Body of pancreas (tissue), 4 donors: Measurements from ENCODE around the gene ARFIP1. TPM values are rescaled to one million over a fixed set of nuclear protein-coding genes. Genes with fewer than 3 reads are reported as not detected.

Source experiments
- ATAC-seq: fragments of 150-250 bp; one replicate; pipeline ENCODE4 v1.9.1; 2016
- DNase-seq, 4 donors: peaks; one replicate each; pipeline ENCODE4 v3.0.0-alpha.2; 2019
- H3K27ac ChIP-seq, 4 donors: fragments of 200-600 bp; sonication (generic); 1 replicate in 3 of 4; 2 replicates in 1 of 4; pipeline versions ENCODE4 v1.5.1 to v1.6.1; 2016 to 2019; ENCODE audit warnings: mild to moderate bottlenecking in 1 of 4, mixed read lengths in 1 of 4, moderate library complexity in 1 of 4
- H3K27me3 ChIP-seq, 2 donors: fragments of 200-600 bp; sonication (generic); one replicate each; pipeline ENCODE4 v1.6.0; 2016; ENCODE audit warnings: mild to moderate bottlenecking in 1 of 2
- H3K36me3 ChIP-seq, 2 donors: fragments of 200-600 bp; sonication (generic); replicated peaks in 1 of 2; 2 replicates each; pipeline ENCODE4 v1.5.1; 2016; ENCODE audit warnings: low read depth in 2 of 2; ENCODE audit not compliant: insufficient read depth in 1 of 2
- H3K4me1 ChIP-seq: fragments of 200-600 bp; sonication (generic); one replicate; pipeline ENCODE4 v1.6.0; 2016
- H3K4me3 ChIP-seq, 2 donors: fragments of 200-600 bp; sonication (generic); 1 replicate in 1 of 2; 2 replicates in 1 of 2; pipeline ENCODE4 v1.5.1; 2016 to 2019
- H3K9me3 ChIP-seq, 3 donors: fragments of 200-600 bp; sonication (generic); 1 replicate in 2 of 3; 2 replicates in 1 of 3; pipeline ENCODE4 v1.5.1; 2016
- CTCF ChIP-seq, 7 experiments: fragments of 450-650 bp in 4 of 7; fragments of 200-600 bp in 3 of 7; sonication (generic) in 3 of 7; IDR thresholded peaks; one replicate each; pipeline ENCODE4 v1.5.1; 2016 to 2019; ENCODE audit warnings: antibody characterized with exemption in 7 of 7
- POLR2A ChIP-seq, 3 donors: fragments of 450-650 bp; IDR thresholded peaks; one replicate each; pipeline ENCODE4 v1.6.1; 2016; ENCODE audit warnings: antibody characterized with exemption in 3 of 3, mild to moderate bottlenecking in 2 of 3
- WGBS, 2 donors: methylation state at CpG; one replicate each; pipeline ENCODE4 v1.1.5; 2017; 5-methylcytosine and 5-hydroxymethylcytosine counted together
- intact Hi-C: fragments of 100-400 bp; cut with DNase I; formaldehyde crosslinking; loops from one replicate; pipeline ENCODE4 v1.15.1; 2023
- total RNA-seq, 2 donors: library from RNA; depleted of rRNA; stranded (reverse); fragments of >200 nt; gene quantifications; one replicate each; pipeline ENCODE4 v1.1.0, GENCODE V29; 2016

Gene ARFIP1
- total RNA-seq, 2 donors from 2014 or later = 13.8 to 17.4 TPM

DNA sequence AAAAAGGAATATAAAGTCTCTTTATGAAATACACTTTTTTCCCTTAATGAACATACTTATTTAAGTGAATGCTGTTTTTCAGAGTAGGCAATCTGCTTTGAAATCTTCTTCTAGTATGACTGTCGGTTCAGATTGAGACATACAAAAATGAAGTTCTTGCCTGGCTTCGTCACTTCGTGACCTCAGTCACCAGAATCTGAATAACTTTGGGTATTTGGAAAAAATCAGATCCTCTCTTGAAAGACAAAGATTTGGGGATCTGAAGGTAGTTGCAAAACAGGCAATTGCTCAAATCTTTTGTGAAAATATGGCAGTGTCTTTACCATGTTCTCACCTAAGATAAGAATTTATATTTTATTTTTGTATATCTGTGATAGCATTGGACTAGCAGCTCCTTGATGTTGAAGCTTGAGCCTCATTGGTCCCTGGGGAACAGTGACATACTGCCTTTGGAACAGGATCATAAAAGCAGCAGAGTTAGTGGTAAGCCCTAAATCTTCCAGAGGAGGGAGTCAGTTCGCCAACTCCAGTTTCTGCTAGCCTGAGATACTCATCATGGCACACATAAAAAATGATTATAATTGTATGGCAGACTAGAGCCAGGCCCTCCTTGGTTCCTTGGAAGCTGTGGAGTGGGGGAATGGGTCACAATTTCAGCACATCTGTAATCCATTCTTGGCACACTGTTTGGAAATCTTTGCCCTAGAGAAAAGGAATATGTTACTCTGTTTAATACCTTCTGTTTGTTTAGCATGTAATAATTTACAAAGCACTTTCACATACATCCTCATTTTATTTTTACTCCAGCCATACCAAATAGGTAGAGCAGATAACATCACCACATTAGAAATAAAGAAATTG lies 5.0 kb downstream of the ARFIP1 start:
- Histone ChIP-seq H3K36me3 (no peaks in the 10 kb centered on the region), H3K27me3 (no peaks in the 10 kb centered on the region), H3K27ac (no peak overlapping the region), H3K9me3 (no peaks in the 10 kb centered on the region), H3K4me1 (peaks cover 38% of the 10 kb centered on the region), H3K4me3 (no peak overlapping the region)
- ATAC-seq (no peak), DNase-seq (peak in 1 of 4 donors; percentile 5)
- WGBS, 2 donors = 69 to 77% methylated on average over 4 of the region's 4 CpGs
- intact Hi-C loops = no loop called here
- TF ChIP-seq POLR2A (IDR thresholded peaks at IDR 0.05) (no peak), CTCF (IDR thresholded peaks at IDR 0.05) (no peak)

GRCh38 chr4:152785639-152786615 lies 6.2 kb downstream of the ARFIP1 start:
- Histone ChIP-seq H3K9me3 (no peaks in the 10 kb centered on the region), H3K27ac (no peak overlapping the region), H3K4me1 (peaks cover 31% of the 10 kb centered on the region), H3K27me3 (no peaks in the 10 kb centered on the region), H3K36me3 (no peaks in the 10 kb centered on the region), H3K4me3 (no peak overlapping the region)
- intact Hi-C loops = no loop called here
- ATAC-seq (no peak), DNase-seq (no peak)
- WGBS, 2 donors = 50 to 65% methylated on average over 3 of the region's 3 CpGs
- no peak for TF ChIP-seq CTCF (IDR thresholded peaks at IDR 0.05)
- TF ChIP-seq POLR2A (IDR thresholded peaks at IDR 0.05) = no peak

DNA sequence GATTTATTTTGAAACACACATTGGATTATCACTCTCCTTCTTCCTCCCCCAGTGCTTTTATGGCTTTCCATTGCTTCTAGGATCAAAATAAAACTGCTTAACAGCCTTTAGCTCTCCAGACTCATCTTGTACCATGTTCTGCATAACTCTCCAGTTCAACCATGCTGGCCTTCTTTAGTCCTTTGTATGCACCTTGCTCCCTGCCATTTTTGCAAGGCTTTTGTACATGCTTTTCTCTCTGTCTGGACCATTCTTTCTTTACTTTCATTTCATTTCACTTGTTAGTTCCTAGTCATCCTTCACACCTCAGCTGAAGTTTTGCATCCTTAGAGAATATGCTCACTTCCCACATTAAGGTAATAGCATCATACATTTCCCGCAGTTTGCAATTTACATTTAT lies 6.9 kb downstream of the ARFIP1 start:
- Histone ChIP-seq H3K4me1 (peaks cover 24% of the 10 kb centered on the region), H3K36me3 (no peaks in the 10 kb centered on the region), H3K9me3 (no peaks in the 10 kb centered on the region), H3K27me3 (no peaks in the 10 kb centered on the region), H3K4me3 (no peak overlapping the region), H3K27ac (no peak overlapping the region)
- no peak for DNase-seq
- WGBS, 2 donors = 93 to 100% methylated on average over 1 of the region's 1 CpG
- TF ChIP-seq CTCF (IDR thresholded peaks at IDR 0.05) (no peak), POLR2A (IDR thresholded peaks at IDR 0.05) (no peak)
- intact Hi-C loops = no loop called here
- no peak for ATAC-seq

GRCh38 chr4:152795891-152796290 lies 16.1 kb downstream of the ARFIP1 start:
- Histone ChIP-seq H3K36me3 (no peaks in the 10 kb centered on the region), H3K4me1 (no peaks in the 10 kb centered on the region), H3K27me3 (no peaks in the 10 kb centered on the region), H3K27ac (no peak overlapping the region), H3K9me3 (no peaks in the 10 kb centered on the region), H3K4me3 (no peak overlapping the region)
- intact Hi-C loops = no loop called here
- ATAC-seq (no peak), DNase-seq (no peak)
- no peak for TF ChIP-seq POLR2A (IDR thresholded peaks at IDR 0.05)
- WGBS, 2 donors = 90 to 95% methylated on average over 3 of the region's 3 CpGs

DNA sequence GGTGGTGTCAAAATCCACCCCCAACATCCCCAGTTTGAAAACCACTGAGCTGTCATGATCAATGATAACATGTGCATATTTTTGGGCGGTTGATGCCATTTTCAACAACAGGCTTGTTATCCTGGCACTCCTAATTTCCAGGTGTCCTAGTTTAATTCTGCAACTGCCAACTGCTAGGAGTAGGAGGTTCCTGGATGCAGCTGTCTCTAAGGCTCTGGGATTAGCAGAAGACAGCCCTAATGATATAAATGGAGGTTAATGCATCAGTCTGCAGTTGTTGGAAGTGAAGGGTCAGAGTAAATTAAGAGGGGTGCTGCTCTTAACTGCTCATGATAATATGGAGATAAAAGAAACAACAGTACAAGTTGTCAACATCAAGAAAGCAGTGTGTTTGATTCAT lies 23.8 kb downstream of the ARFIP1 start:
- ATAC-seq (no peak), DNase-seq (no peak)
- no peak overlapping the region for H3K4me3 ChIP-seq
- H3K27me3 ChIP-seq = no peaks in the 10 kb centered on the region
- H3K36me3 ChIP-seq = no peaks in the 10 kb centered on the region
- TF ChIP-seq POLR2A (IDR thresholded peaks at IDR 0.05) = no peak
- no peak for TF ChIP-seq CTCF (IDR thresholded peaks at IDR 0.05)
- no peak overlapping the region for H3K27ac ChIP-seq
- intact Hi-C loops = no loop called here
- WGBS, 2 donors = 83 to 95% methylated on average over 1 of the region's 1 CpG
- H3K4me1 ChIP-seq = peaks cover 15% of the 10 kb centered on the region
- no peaks in the 10 kb centered on the region for H3K9me3 ChIP-seq
